Common myeloid progenitor, CD34-positive (primary cell): ENCODE data around the gene TAS2R39.
"Not testable (repeated sequence)": the region's sequence is repeated elsewhere in the genome, so short reads cannot be mapped to it uniquely, and the experiment has no call there.

Experiments
- CTCF ChIA-PET: fragments of 350-600 bp; sonication (Branson Sonifier 250); formaldehyde crosslinking; loops from one replicate; lab custom pipeline; 2021; ENCODE audit warnings: antibody characterized with exemption; lab: Charles Lee
- POLR2A ChIA-PET: fragments of 350-600 bp; sonication (Branson Sonifier 250); formaldehyde crosslinking; loops from one replicate; lab custom pipeline; 2021; ENCODE audit warnings: antibody characterized with exemption; lab: Charles Lee
- DNase-seq, 3 donors: peaks; one replicate each; pipeline versions ENCODE4 v3.0.0 to v3.0.0-alpha.2; 2013
- H3K27ac ChIP-seq, 2 experiments: 1 replicate in 1 of 2; 2 replicates in 1 of 2; pipeline ENCODE4 v1.7.0; 2013; ENCODE audit warnings: inconsistent platforms in 2 of 2, low read length in 2 of 2, mild to moderate bottlenecking in 2 of 2, low read depth in 1 of 2, moderate library complexity in 1 of 2; ENCODE audit not compliant: severe bottlenecking in 2 of 2, insufficient read depth in 1 of 2, poor library complexity in 1 of 2
- H3K27me3 ChIP-seq, 5 experiments: replicated peaks in 2 of 5; 1 replicate in 3 of 5; 2 replicates in 2 of 5; pipeline versions ENCODE4 v1.6.1 to v1.7.0; 2013; ENCODE audit warnings: low read length in 4 of 5, mild to moderate bottlenecking in 2 of 5, moderate library complexity in 2 of 5, inconsistent platforms in 1 of 5; ENCODE audit not compliant: insufficient read depth in 5 of 5, control insufficient read depth in 4 of 5
- H3K36me3 ChIP-seq, 4 experiments: 1 replicate in 2 of 4; 2 replicates in 2 of 4; pipeline versions ENCODE4 v1.6.1 to v1.7.0; 2013; ENCODE audit warnings: low read length in 3 of 4, control low read depth in 1 of 4, mild to moderate bottlenecking in 1 of 4; ENCODE audit not compliant: control insufficient read depth in 4 of 4, insufficient read depth in 4 of 4
- H3K4me1 ChIP-seq, 4 experiments: 1 replicate in 3 of 4; 2 replicates in 1 of 4; pipeline versions ENCODE4 v1.6.1 to v1.7.1; 2013; ENCODE audit warnings: low read length in 3 of 4, mild to moderate bottlenecking in 3 of 4, control low read depth in 1 of 4, inconsistent platforms in 1 of 4, moderate library complexity in 1 of 4; ENCODE audit not compliant: control insufficient read depth in 4 of 4, insufficient read depth in 4 of 4; ENCODE audit errors: control extremely low read depth in 1 of 4
- H3K4me3 ChIP-seq, 7 experiments: 1 replicate in 4 of 7; 2 replicates in 3 of 7; pipeline versions ENCODE4 v1.5.1 to v1.7.0; 2013; ENCODE audit warnings: mild to moderate bottlenecking in 7 of 7, low read length in 6 of 7, moderate library complexity in 6 of 7, inconsistent platforms in 2 of 7, low read depth in 2 of 7, control low read depth in 1 of 7; ENCODE audit not compliant: insufficient read depth in 4 of 7, control insufficient read depth in 1 of 7; ENCODE audit errors: extremely low read depth in 1 of 7
- H3K9me3 ChIP-seq, 5 experiments: 1 replicate in 4 of 5; 2 replicates in 1 of 5; pipeline versions ENCODE4 v1.6.1 to v1.7.1; 2013; ENCODE audit warnings: low read length in 4 of 5, mild to moderate bottlenecking in 2 of 5, inconsistent platforms in 1 of 5, low read depth in 1 of 5, moderate library complexity in 1 of 5; ENCODE audit not compliant: control insufficient read depth in 4 of 5, insufficient read depth in 2 of 5; ENCODE audit errors: control extremely low read depth in 1 of 5
- WGBS: methylation state at CpG from one replicate; pipeline ENCODE4 v1.1.5; 2013; ENCODE audit not compliant: insufficient coverage; 5-methylcytosine and 5-hydroxymethylcytosine counted together

The TAS2R39 gene

GRCh38 chr7:143193880-143194279, 10.7 kb downstream of the TAS2R39 start:
- H3K4me3 ChIP-seq = no peak overlapping the region
- WGBS = 86% methylated on average over 1 of the region's 2 CpGs
- peaks cover 0 to 15% (median 3%) of the 10 kb centered on the region in 5 experiments for H3K9me3 ChIP-seq
- ChIA-PET CTCF (no interaction called here), POLR2A (no interaction called here)
- no peak overlapping the region for H3K27ac ChIP-seq
- no peaks in the 10 kb centered on the region for H3K36me3 ChIP-seq
- no peaks in the 10 kb centered on the region for H3K27me3 ChIP-seq
- no peaks in the 10 kb centered on the region for H3K4me1 ChIP-seq
- no peak for DNase-seq

- no peak for DNase-seq
- no peaks in the 10 kb centered on the region for H3K36me3 ChIP-seq
Measured at GRCh38 chr7:143199040-143199439, 15.8 kb downstream of the TAS2R39 start.

DNA sequence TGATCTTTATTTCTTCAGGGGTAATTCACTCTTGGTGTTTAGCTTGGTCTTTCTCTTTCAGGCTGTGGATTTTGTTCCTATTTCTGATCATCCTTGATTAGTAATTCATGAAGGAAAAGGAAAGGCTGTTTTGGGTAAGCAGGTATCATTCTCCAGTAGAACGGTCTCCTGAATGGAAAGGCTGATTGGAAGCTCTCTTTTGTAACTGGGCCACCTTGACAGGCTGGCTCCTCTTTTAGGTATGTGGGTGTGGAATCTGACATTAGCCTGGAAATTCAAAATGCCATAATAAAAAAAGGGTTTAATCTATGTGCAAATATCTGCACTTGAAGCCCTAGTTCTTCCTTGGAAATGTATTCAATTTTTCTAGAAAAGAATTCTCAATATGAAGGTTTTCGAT, 18.9 kb downstream of the TAS2R39 start:
- H3K27ac ChIP-seq = no peak overlapping the region
- H3K4me3 ChIP-seq = no peak overlapping the region
- peaks cover 4 to 25% (median 14%) of the 10 kb centered on the region in 4 experiments for H3K4me1 ChIP-seq
- DNase-seq = no peak
- ChIA-PET CTCF (interaction anchor here (0.9 to 4.0 kb wide), 3 partner anchors 13 to 200 kb away, joined by 3 to 19 read pairs (median 5); no protein-coding TSS in a partner anchor), POLR2A (no interaction called here)
- no peaks in the 10 kb centered on the region for H3K36me3 ChIP-seq
- H3K9me3 ChIP-seq = peaks cover 0 to 11% (median 4%) of the 10 kb centered on the region in 5 experiments
- WGBS = 100% methylated on average over 2 of the region's 2 CpGs
- peaks cover 0 to 23% (median 3%) of the 10 kb centered on the region in 5 experiments for H3K27me3 ChIP-seq

More at GRCh38 chr7:143199040-143199439, 15.8 kb downstream of the TAS2R39 start:
- Histone ChIP-seq H3K27ac (no peak overlapping the region), H3K27me3 (peaks cover 0 to 15% (median 3%) of the 10 kb centered on the region in 5 experiments), H3K9me3 (peaks cover 0 to 18% (median 4%) of the 10 kb centered on the region in 5 experiments), H3K4me3 (no peak overlapping the region), H3K4me1 (no peaks in the 10 kb centered on the region)
- POLR2A ChIA-PET = no interaction called here
- CTCF ChIA-PET = no interaction called here
- WGBS = 80% methylated on average over 1 of the region's 4 CpGs

GRCh38 chr7:143203386-143203785, 20.2 kb downstream of the TAS2R39 start:
- CTCF ChIA-PET = interaction anchor here (0.9 to 4.0 kb wide), 3 partner anchors 11 to 201 kb away, joined by 5 to 19 read pairs (median 14); no protein-coding TSS in a partner anchor
- Histone ChIP-seq H3K36me3 (no peaks in the 10 kb centered on the region), H3K9me3 (peaks cover 0 to 5% (median 2%) of the 10 kb centered on the region in 5 experiments), H3K4me1 (peaks cover 4 to 25% (median 14%) of the 10 kb centered on the region in 4 experiments), H3K27ac (no peak overlapping the region), H3K4me3 (no peak overlapping the region), H3K27me3 (peaks cover 0 to 30% (median 6%) of the 10 kb centered on the region in 5 experiments)
- DNase-seq = no peak
- 100% methylated on average over 3 of the region's 3 CpGs for WGBS
- POLR2A ChIA-PET = no interaction called here

DNA sequence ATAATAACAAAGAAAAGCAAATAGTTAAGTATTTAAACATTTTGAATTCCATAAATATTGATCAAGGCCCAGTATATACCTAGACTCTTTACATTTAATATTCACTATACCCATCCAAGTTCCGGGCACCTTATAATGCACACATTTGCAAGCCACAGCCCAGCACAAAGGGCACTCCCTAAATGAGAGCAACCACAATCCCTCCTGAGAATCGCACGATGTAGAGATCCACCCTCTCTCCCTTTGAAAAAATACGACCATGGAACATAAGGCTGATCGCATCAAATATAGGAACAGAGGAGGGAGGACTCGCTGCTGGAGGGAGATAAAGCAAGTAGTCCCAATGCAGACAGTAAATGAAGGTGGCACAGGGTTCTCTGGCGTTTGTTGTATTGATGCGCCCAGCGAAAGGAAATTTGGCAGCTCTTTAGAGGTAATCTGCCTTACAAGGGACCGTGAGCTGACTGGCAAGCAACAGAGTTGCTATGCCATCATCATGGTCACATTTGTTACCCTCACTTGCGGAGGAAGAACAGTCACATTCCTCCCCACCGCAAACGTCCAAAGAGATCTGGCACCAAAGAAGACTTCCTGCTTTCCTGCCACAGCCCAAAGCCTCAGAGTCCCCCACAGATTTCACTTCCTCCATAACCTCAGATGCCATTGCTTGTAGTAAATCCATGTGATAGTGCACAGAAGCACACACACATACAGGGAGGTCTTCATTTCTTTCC, 22.5 kb downstream of the TAS2R39 start:
- Histone ChIP-seq H3K9me3 (no peaks in the 10 kb centered on the region), H3K4me1 (peaks cover 4 to 25% (median 14%) of the 10 kb centered on the region in 4 experiments), H3K36me3 (no peaks in the 10 kb centered on the region), H3K27ac (no peak overlapping the region), H3K27me3 (peaks cover 0 to 47% (median 12%) of the 10 kb centered on the region in 5 experiments), H3K4me3 (peak overlapping the region in 3 of 7 experiments; percentile 13 to 68 (median 42))
- ChIA-PET POLR2A (no interaction called here), CTCF (interaction anchor here (0.9 to 4.0 kb wide), 3 partner anchors 10 to 204 kb away, joined by 3 to 19 read pairs (median 5); no protein-coding TSS in a partner anchor)
- peak; percentile 93 to 99 (median 98) for DNase-seq
- WGBS = 10% methylated on average over 10 of the region's 13 CpGs

- Histone ChIP-seq H3K27me3 (peaks cover 0 to 24% (median 10%) of the 10 kb centered on the region in 5 experiments), H3K4me3 (no peak overlapping the region), H3K4me1 (peaks cover 4 to 13% (median 10%) of the 10 kb centered on the region in 4 experiments), H3K9me3 (peaks cover 0 to 8% (median 2%) of the 10 kb centered on the region in 5 experiments), H3K27ac (no peak overlapping the region), H3K36me3 (no peaks in the 10 kb centered on the region)
- ChIA-PET POLR2A (no interaction called here), CTCF (no interaction called here)
- DNase-seq = no peak
- 95% methylated on average over 4 of the region's 4 CpGs for WGBS
Measured at GRCh38 chr7:143210541-143210940, 27.3 kb downstream of the TAS2R39 start.

DNA sequence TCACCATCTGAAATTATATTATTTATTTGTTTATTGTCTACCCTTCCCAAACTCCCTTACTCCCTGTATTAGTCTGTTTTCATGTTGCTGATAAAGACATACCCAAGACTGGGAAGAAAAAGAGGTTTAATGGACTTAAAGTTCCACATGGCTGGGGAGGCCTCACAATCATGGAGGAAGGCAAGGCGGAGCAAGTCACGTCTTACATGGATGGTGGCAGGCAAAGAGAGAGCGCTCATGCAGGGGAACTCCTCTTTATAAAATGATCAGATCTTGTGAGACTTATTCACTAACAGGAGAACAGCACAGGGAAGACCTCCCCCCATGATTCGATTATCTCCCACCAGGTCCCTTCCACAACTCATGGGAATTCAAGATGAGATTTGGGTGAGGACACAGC, 30.3 kb downstream of the TAS2R39 start:
- CTCF ChIA-PET = interaction anchor here (1.9 to 11.5 kb wide), 2 partner anchors 9 to 203 kb away, joined by 14 to 326 read pairs; no protein-coding TSS in a partner anchor
- POLR2A ChIA-PET = not testable (repeated sequence)
- WGBS = 100% methylated on average over 3 of the region's 4 CpGs

More for the DNA sequence above, 30.3 kb downstream of the TAS2R39 start:
- not testable (repeated sequence) for H3K9me3 ChIP-seq, H3K4me3 ChIP-seq, DNase-seq, H3K36me3 ChIP-seq, H3K27ac ChIP-seq, H3K4me1 ChIP-seq
- peaks cover 0 to 17% (median 7%) of the 10 kb centered on the region in 5 experiments for H3K27me3 ChIP-seq
